Gastroesophageal sphincter (tissue), 3 donors: ENCODE measurements around the gene CACNG1.

Experiments
- CTCF ChIP-seq, 4 experiments: fragments of 200-600 bp in 2 of 4; fragments of 450-650 bp in 2 of 4; sonication (generic) in 1 of 4; IDR thresholded peaks; one replicate each; pipeline ENCODE4 v1.5.1; 2017 to 2019; ENCODE audit warnings: antibody characterized with exemption in 4 of 4, mild to moderate bottlenecking in 2 of 4, moderate library complexity in 2 of 4
- POLR2AphosphoS5 ChIP-seq: sonication (generic); formaldehyde crosslinking; IDR thresholded peaks from one replicate; pipeline ENCODE4 v1.6.1; 2017; ENCODE audit warnings: antibody characterized with exemption

- TF ChIP-seq CTCF (IDR thresholded peaks at IDR 0.05): no peak
- TF ChIP-seq POLR2AphosphoS5: no peak
These were observed 36.5 kb downstream of the CACNG1 start for GRCh38 chr17:67080804-67081203.
